Mucosa of descending colon (tissue), 3 donors: Measurements from ENCODE around the gene SLC37A1. TPM values are rescaled to one million over a fixed set of nuclear protein-coding genes. Genes with fewer than 3 reads are reported as not detected.

Experiments
- ATAC-seq: fragments of 200-7000 bp; cut with Tn5 transposase; one replicate; pipeline ENCODE4 v1.9.1; 2020; ENCODE audit warnings: mild to moderate bottlenecking, moderate library complexity
- DNase-seq, 3 donors: peaks; one replicate each; pipeline ENCODE4 v3.0.0-alpha.2; 2020
- H3K36me3 ChIP-seq: fragments of 200-600 bp; one replicate; pipeline ENCODE4 v1.8.0; 2021; ENCODE audit warnings: low read depth, mild to moderate bottlenecking
- H3K4me1 ChIP-seq: fragments of 200-600 bp; one replicate; pipeline ENCODE4 v1.8.0; 2021; ENCODE audit warnings: low read depth, mild to moderate bottlenecking
- H3K4me3 ChIP-seq: fragments of 200-600 bp; one replicate; pipeline ENCODE4 v1.8.0; 2021; ENCODE audit warnings: mild to moderate bottlenecking
- H3K9me3 ChIP-seq: fragments of 200-600 bp; one replicate; pipeline ENCODE4 v1.8.0; 2021; ENCODE audit warnings: mild to moderate bottlenecking
- CTCF ChIP-seq: fragments of 200-600 bp; IDR thresholded peaks from one replicate; pipeline ENCODE4 v1.8.0; 2022; ENCODE audit warnings: antibody characterized with exemption, mild to moderate bottlenecking
- intact Hi-C, 2 donors: fragments of 100-400 bp; cut with DNase I in 1 of 2; cut with micrococcal nuclease in 1 of 2; formaldehyde crosslinking; loops; one replicate each; pipeline versions ENCODE4 v1.11.0 to v1.11.1; 2022; cut with DNase I, micrococcal nuclease
- total RNA-seq, 3 donors: library from RNA; stranded (reverse); fragmentation: NEBNext Ultra II Directional in 2 of 3; extraction: Animal tissue kit (Norgen Biotek cat#: 25700) in 2 of 3; gene quantifications; one replicate each; pipeline versions ENCODE4 v1.2.1 to v1.2.4, GENCODE V29; 2021 to 2023
- donor health status: DM: no; HTN: no; CAD: no; lungs with moderate emphysema.
- donor health status: DM: no; HTN: no; CAD: no.
- donor health status: DM: no; HTN: yes; CAD: no.

SLC37A1 gene
- total RNA-seq, 3 donors from 2014 or later = 52.3 to 179 (median 92.3) TPM

GRCh38 chr21:42500225-42500624 is 13.4 kb upstream of the SLC37A1 start:
- no peak overlapping the region for H3K4me3 ChIP-seq
- peaks cover 3% of the 10 kb centered on the region for H3K36me3 ChIP-seq
- ATAC-seq (no peak), DNase-seq (no peak)
- H3K9me3 ChIP-seq = no peaks in the 10 kb centered on the region
- intact Hi-C loops = no loop called here
- peaks cover 9% of the 10 kb centered on the region for H3K4me1 ChIP-seq
- no peak for TF ChIP-seq CTCF

GRCh38 chr21:42500736-42501135 is 12.9 kb upstream of the SLC37A1 start:
- Histone ChIP-seq H3K4me3 (no peak overlapping the region), H3K36me3 (peaks cover 3% of the 10 kb centered on the region), H3K9me3 (no peaks in the 10 kb centered on the region), H3K4me1 (peaks cover 7% of the 10 kb centered on the region)
- no peak for TF ChIP-seq CTCF
- no peak for ATAC-seq
- intact Hi-C loops = no loop called here
- DNase-seq = no peak

- intact Hi-C loops = no loop called here
- H3K4me3 ChIP-seq = no peak overlapping the region
- TF ChIP-seq CTCF = no peak
- no peaks in the 10 kb centered on the region for H3K4me1 ChIP-seq
- H3K9me3 ChIP-seq = no peaks in the 10 kb centered on the region
- DNase-seq = no peak
- ATAC-seq = no peak
- H3K36me3 ChIP-seq = no peaks in the 10 kb centered on the region
Observed at GRCh38 chr21:42503711-42504110, 9.9 kb upstream of the SLC37A1 start.

GRCh38 chr21:42505090-42505726 is 8.4 kb upstream of the SLC37A1 start:
- ATAC-seq = peak; percentile 38
- Histone ChIP-seq H3K9me3 (no peaks in the 10 kb centered on the region), H3K4me3 (no peak overlapping the region), H3K36me3 (no peaks in the 10 kb centered on the region), H3K4me1 (no peaks in the 10 kb centered on the region)
- DNase-seq = no peak
- intact Hi-C loops = no loop called here
- TF ChIP-seq CTCF = no peak

GRCh38 chr21:42507418-42507817 is 6.2 kb upstream of the SLC37A1 start:
- DNase-seq = no peak

More at GRCh38 chr21:42507418-42507817, 6.2 kb upstream of the SLC37A1 start:
- Histone ChIP-seq H3K4me1 (no peaks in the 10 kb centered on the region), H3K36me3 (no peaks in the 10 kb centered on the region), H3K9me3 (no peaks in the 10 kb centered on the region), H3K4me3 (no peak overlapping the region)
- ATAC-seq = no peak
- intact Hi-C loops = no loop called here
- TF ChIP-seq CTCF = no peak
